HEK293 (cell line): ENCODE results near the gene SF3A1.

Source experiments
- CTCF ChIA-PET: fragments of 350-600 bp; formaldehyde crosslinking; extraction: SDS; loops from one replicate; lab custom pipeline; 2021; ENCODE audit warnings: antibody characterized with exemption; lab: Yijun Ruan, JAX
- POLR2A ChIA-PET: fragments of 300-600 bp; formaldehyde crosslinking; extraction: SDS; loops from one replicate; lab custom pipeline; 2020; ENCODE audit warnings: antibody characterized with exemption, inconsistent platforms; lab: Yijun Ruan, JAX
- H3K27ac ChIP-seq: fragments of 200-500 bp; sonication (Bioruptor generic); 2 replicates; pipeline ENCODE4 v1.5.1; 2014; ENCODE audit warnings: low read depth, low read length, control low read depth, inconsistent platforms; ENCODE audit errors: extremely low read depth
- H3K36me3 ChIP-seq, 2 experiments: fragments of 200-500 bp in 1 of 2; sonication (Bioruptor generic) in 1 of 2; 1 replicate in 1 of 2; 2 replicates in 1 of 2; pipeline ENCODE4 v1.5.1; 2014 to 2017; ENCODE audit warnings: inconsistent platforms in 2 of 2, low read length in 2 of 2; ENCODE audit not compliant: control insufficient read depth in 2 of 2, insufficient read depth in 1 of 2
- H3K4me1 ChIP-seq: fragments of 200-500 bp; sonication (Bioruptor generic); 2 replicates; pipeline ENCODE4 v1.5.1; 2014; ENCODE audit warnings: mild to moderate bottlenecking, low read length, inconsistent platforms; ENCODE audit not compliant: control insufficient read depth, insufficient read depth
- H3K4me3 ChIP-seq: 2 replicates; pipeline ENCODE4 v1.5.1; 2011; ENCODE audit warnings: low read depth, mild to moderate bottlenecking, control low read depth, low read length, moderate library complexity
- H3K9me3 ChIP-seq: fragments of 200-500 bp; sonication (Bioruptor generic); 2 replicates; pipeline ENCODE4 v1.5.1; 2014; ENCODE audit warnings: low read depth, low read length, inconsistent platforms; ENCODE audit not compliant: control insufficient read depth, insufficient read depth
- HOXA7 ChIP-seq: sonication (generic); formaldehyde crosslinking; IDR thresholded peaks from 2 replicates; pipeline ENCODE4 v1.8.1; 2022; ENCODE audit warnings: missing genetic modification reagents, borderline replicate concordance
- MEIS1 ChIP-seq: sonication (generic); formaldehyde crosslinking; IDR thresholded peaks from 2 replicates; pipeline ENCODE4 v1.8.1; 2022; ENCODE audit warnings: missing genetic modification reagents, mild to moderate bottlenecking, borderline replicate concordance
- RBAK ChIP-seq: fragments of 450-650 bp; formaldehyde crosslinking; IDR thresholded peaks from 2 replicates; pipeline ENCODE4 v1.5.1; 2016; ENCODE audit warnings: missing biosample characterization, missing genetic modification characterization
- SCRT1 ChIP-seq: fragments of 450-650 bp; formaldehyde crosslinking; IDR thresholded peaks from 2 replicates; pipeline ENCODE4 v1.5.1; 2016; ENCODE audit warnings: missing biosample characterization, missing genetic modification characterization, borderline replicate concordance
- TCF7L2 ChIP-seq: IDR thresholded peaks from 2 replicates; pipeline ENCODE4 v1.6.1; 2011; ENCODE audit warnings: low read depth, mild to moderate bottlenecking, inconsistent platforms, low read length, moderate library complexity, borderline replicate concordance
- ZBTB21 ChIP-seq: fragments of 450-650 bp; formaldehyde crosslinking; IDR thresholded peaks from 2 replicates; pipeline ENCODE4 v1.5.1; 2017; ENCODE audit warnings: missing biosample characterization, missing genetic modification characterization
- ZFP3 ChIP-seq: fragments of 450-650 bp; formaldehyde crosslinking; IDR thresholded peaks from 2 replicates; pipeline ENCODE4 v1.5.1; 2016; ENCODE audit warnings: low read depth, missing biosample characterization, missing genetic modification characterization
- ZFP41 ChIP-seq: fragments of 450-650 bp; formaldehyde crosslinking; IDR thresholded peaks from 2 replicates; pipeline ENCODE4 v1.5.1; 2016; ENCODE audit warnings: missing biosample characterization, missing genetic modification characterization, borderline replicate concordance
- ZNF16 ChIP-seq: fragments of 450-650 bp; formaldehyde crosslinking; IDR thresholded peaks from 2 replicates; pipeline ENCODE4 v1.5.1; 2016; ENCODE audit warnings: low read depth, missing biosample characterization, missing genetic modification characterization
- ZNF26 ChIP-seq: fragments of 450-650 bp; formaldehyde crosslinking; IDR thresholded peaks from 2 replicates; pipeline ENCODE4 v1.5.1; 2016; ENCODE audit warnings: missing biosample characterization, missing genetic modification characterization
- ZNF280C ChIP-seq: fragments of 450-650 bp; formaldehyde crosslinking; IDR thresholded peaks from 2 replicates; pipeline ENCODE4 v1.5.1; 2016; ENCODE audit warnings: missing biosample characterization, missing genetic modification characterization
- ZNF37A ChIP-seq: fragments of 450-650 bp; IDR thresholded peaks from 2 replicates; pipeline ENCODE4 v1.5.1; 2018; ENCODE audit warnings: missing biosample characterization, missing genetic modification characterization
- ZNF404 ChIP-seq: fragments of 450-650 bp; formaldehyde crosslinking; IDR thresholded peaks from 2 replicates; pipeline ENCODE4 v1.5.1; 2017; ENCODE audit warnings: missing biosample characterization, missing genetic modification characterization
- ZNF510 ChIP-seq: fragments of 450-650 bp; formaldehyde crosslinking; IDR thresholded peaks from 2 replicates; pipeline ENCODE4 v1.5.1; 2018; ENCODE audit warnings: mild to moderate bottlenecking, missing genetic modification characterization, missing biosample characterization; ENCODE audit not compliant: insufficient replicate concordance
- ZNF521 ChIP-seq: fragments of 450-650 bp; formaldehyde crosslinking; IDR thresholded peaks from 2 replicates; pipeline ENCODE4 v1.5.1; 2017; ENCODE audit warnings: missing biosample characterization, mild to moderate bottlenecking, missing genetic modification characterization
- ZNF560 ChIP-seq: fragments of 450-650 bp; formaldehyde crosslinking; IDR thresholded peaks from 2 replicates; pipeline ENCODE4 v1.5.1; 2017; ENCODE audit warnings: missing biosample characterization, missing genetic modification characterization, borderline replicate concordance
- ZNF621 ChIP-seq: fragments of 450-650 bp; formaldehyde crosslinking; IDR thresholded peaks from 2 replicates; pipeline ENCODE4 v1.5.1; 2017; ENCODE audit warnings: missing biosample characterization, missing genetic modification characterization
- ZNF654 ChIP-seq: fragments of 450-650 bp; formaldehyde crosslinking; IDR thresholded peaks from 2 replicates; pipeline ENCODE4 v1.5.1; 2016; ENCODE audit warnings: low read depth, missing biosample characterization, missing genetic modification characterization
- ZNF660 ChIP-seq: fragments of 450-650 bp; IDR thresholded peaks from 2 replicates; pipeline ENCODE4 v1.5.1; 2018; ENCODE audit warnings: missing biosample characterization, mild to moderate bottlenecking, missing genetic modification characterization
- ZNF692 ChIP-seq: fragments of 450-650 bp; formaldehyde crosslinking; IDR thresholded peaks from 2 replicates; pipeline ENCODE4 v1.5.1; 2016; ENCODE audit warnings: missing biosample characterization, missing genetic modification characterization
- ZNF768 ChIP-seq: fragments of 450-650 bp; formaldehyde crosslinking; IDR thresholded peaks from 2 replicates; pipeline ENCODE4 v1.5.1; 2018; ENCODE audit warnings: missing biosample characterization, mild to moderate bottlenecking, missing genetic modification characterization
- ZSCAN30 ChIP-seq: fragments of 450-650 bp; IDR thresholded peaks from 2 replicates; pipeline ENCODE4 v1.5.1; 2018; ENCODE audit warnings: missing biosample characterization, mild to moderate bottlenecking, missing genetic modification characterization, moderate library complexity
- ZSCAN5A ChIP-seq: fragments of 450-650 bp; formaldehyde crosslinking; IDR thresholded peaks from 2 replicates; pipeline ENCODE4 v1.5.1; 2016; ENCODE audit warnings: missing biosample characterization, missing genetic modification characterization

Gene SF3A1

GRCh38 chr22:30396871-30397655 is 40.4 kb upstream of the SF3A1 start, which contains the start of gene SEC14L2 (continued):
- no peak for TF ChIP-seq ZNF280C (tag by site-specific recombination)
- no peak for TF ChIP-seq HOXA7 (CRISPR knock-in tag)
- no peak for TF ChIP-seq ZSCAN30 (tag by site-specific recombination)
- TF ChIP-seq ZSCAN5A (tag by site-specific recombination): no peak
- TF ChIP-seq ZNF510 (tag by site-specific recombination): no peak
- no peak for TF ChIP-seq MEIS1 (CRISPR knock-in tag)
- no peak for TF ChIP-seq ZFP3 (tag by site-specific recombination)
- TF ChIP-seq ZNF692 (tag by site-specific recombination): peak; percentile 44; the same call in 1 of the 2 replicates
- TF ChIP-seq ZNF660: no peak; the same call in 1 of the 2 replicates
- no peak for TF ChIP-seq ZNF621 (tag by site-specific recombination)
- no peak for TF ChIP-seq TCF7L2
- TF ChIP-seq ZBTB21 (tag by site-specific recombination): no peak

GRCh38 chr22:30393885-30394284 is 37.2 kb upstream of the SF3A1 start:
- Histone ChIP-seq H3K4me1 (peaks cover 3% of the 10 kb centered on the region; the same call in 1 of the 2 replicates), H3K4me3 (no peak overlapping the region), H3K9me3 (no peaks in the 10 kb centered on the region), H3K36me3 (no peaks in the 10 kb centered on the region), H3K27ac (no peak overlapping the region)
- ChIA-PET POLR2A (no interaction called here), CTCF (interaction anchor here (1.0 to 5.6 kb wide), 3 partner anchors 31 to 105 kb away, joined by 3 to 71 read pairs (median 28); partner anchors contain the start of gene MTFP1)
- TF ChIP-seq ZNF16 (tag by site-specific recombination): peak; percentile 89
- no peak for TF ChIP-seq SCRT1 (tag by site-specific recombination)

GRCh38 chr22:30393322-30393680 is 36.6 kb upstream of the SF3A1 start:
- no peak overlapping the region for H3K4me3 ChIP-seq
- no peak for TF ChIP-seq RBAK (tag by site-specific recombination)
- no peak for TF ChIP-seq ZNF560 (tag by site-specific recombination)
- no peak for TF ChIP-seq ZNF37A
- no peak for TF ChIP-seq ZFP41 (tag by site-specific recombination)
- no peak for TF ChIP-seq ZNF404 (tag by site-specific recombination)
- TF ChIP-seq ZNF521 (tag by site-specific recombination): no peak
- no peak for TF ChIP-seq ZNF768
- no peak for TF ChIP-seq ZNF26 (tag by site-specific recombination)
- no peak for TF ChIP-seq ZNF654
- ChIA-PET CTCF (interaction anchor here (4.2 to 5.6 kb wide), 2 partner anchors 32 to 92 kb away, joined by 28 to 71 read pairs; partner anchors contain the start of gene MTFP1), POLR2A (no interaction called here)
- no peaks in the 10 kb centered on the region for H3K9me3 ChIP-seq
- H3K36me3 ChIP-seq: no peaks in the 10 kb centered on the region
- H3K4me1 ChIP-seq: peaks cover 3% of the 10 kb centered on the region; the same call in 1 of the 2 replicates
- no peak overlapping the region for H3K27ac ChIP-seq
